ENCODE measurements around the gene CHRNA5.

DNA sequence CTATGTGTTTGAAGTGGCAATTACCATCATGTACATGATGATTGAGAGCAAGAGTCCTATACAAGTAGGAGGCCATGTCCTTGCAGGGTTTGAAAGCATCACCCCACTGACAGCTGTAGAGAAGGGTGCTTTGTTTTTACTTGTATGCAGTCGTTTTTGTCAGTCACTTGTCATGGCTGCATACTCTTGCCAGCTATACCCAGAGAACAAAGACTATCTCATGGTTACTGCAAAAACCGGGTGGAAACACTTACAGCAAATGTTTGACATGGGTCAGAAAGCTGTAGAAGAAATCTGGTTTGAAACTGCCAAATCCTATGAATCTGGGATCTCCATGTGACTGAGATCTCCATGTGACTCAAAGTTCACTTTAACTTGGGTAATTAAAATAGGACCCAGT, 32.0 kb upstream of the CHRNA5 start:
- TF ChIP-seq, protein P1, sequence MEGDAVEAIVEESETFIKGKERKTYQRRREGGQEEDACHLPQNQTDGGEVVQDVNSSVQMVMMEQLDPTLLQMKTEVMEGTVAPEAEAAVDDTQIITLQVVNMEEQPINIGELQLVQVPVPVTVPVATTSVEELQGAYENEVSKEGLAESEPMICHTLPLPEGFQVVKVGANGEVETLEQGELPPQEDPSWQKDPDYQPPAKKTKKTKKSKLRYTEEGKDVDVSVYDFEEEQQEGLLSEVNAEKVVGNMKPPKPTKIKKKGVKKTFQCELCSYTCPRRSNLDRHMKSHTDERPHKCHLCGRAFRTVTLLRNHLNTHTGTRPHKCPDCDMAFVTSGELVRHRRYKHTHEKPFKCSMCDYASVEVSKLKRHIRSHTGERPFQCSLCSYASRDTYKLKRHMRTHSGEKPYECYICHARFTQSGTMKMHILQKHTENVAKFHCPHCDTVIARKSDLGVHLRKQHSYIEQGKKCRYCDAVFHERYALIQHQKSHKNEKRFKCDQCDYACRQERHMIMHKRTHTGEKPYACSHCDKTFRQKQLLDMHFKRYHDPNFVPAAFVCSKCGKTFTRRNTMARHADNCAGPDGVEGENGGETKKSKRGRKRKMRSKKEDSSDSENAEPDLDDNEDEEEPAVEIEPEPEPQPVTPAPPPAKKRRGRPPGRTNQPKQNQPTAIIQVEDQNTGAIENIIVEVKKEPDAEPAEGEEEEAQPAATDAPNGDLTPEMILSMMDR (IDR thresholded peaks at IDR 0.05 in 8 of 11, conservative IDR thresholded peaks at IDR 0.05 in 3 of 11), result no peak
- TF ChIP-seq POLR2AphosphoS5 (IDR thresholded peaks at IDR 0.05), result no peak
- no peak for TF ChIP-seq POLR2A (IDR thresholded peaks at IDR 0.05)

Measured in spleen (tissue), 7 donors.